GM19240 (cell line): ENCODE results near the gene PPP1R9B.

Experiments
- DNase-seq: peaks from one replicate; pipeline ENCODE4 v3.0.0; 2011; ENCODE audit warnings: low spot score; ENCODE audit not compliant: insufficient read length

The PPP1R9B gene

GRCh38 chr17:50157891-50158290 lies 7.4 kb upstream of the PPP1R9B start:
- DNase-seq, result no peak

GRCh38 chr17:50155115-50155819 lies 4.8 kb upstream of the PPP1R9B start:
- no peak for DNase-seq

- DNase-seq, result no peak
Observed at GRCh38 chr17:50154604-50155003, 4.1 kb upstream of the PPP1R9B start.

GRCh38 chr17:50153650-50154575 lies 3.4 kb upstream of the PPP1R9B start:
- DNase-seq, result no peak

GRCh38 chr17:50152736-50153135 lies 2.3 kb upstream of the PPP1R9B start:
- no peak for DNase-seq

GRCh38 chr17:50151937-50152547 lies 1.6 kb upstream of the PPP1R9B start:
- no peak for DNase-seq

- peak; percentile 87 for DNase-seq
Observed at GRCh38 chr17:50151041-50151936, 812 bp upstream of the PPP1R9B start.

GRCh38 chr17:50149417-50150353 lies 792 bp downstream of the PPP1R9B start:
- no peak for DNase-seq

GRCh38 chr17:50149091-50149416 lies 1.4 kb downstream of the PPP1R9B start:
- no peak for DNase-seq

- no peak for DNase-seq
Observed at GRCh38 chr17:50148226-50149090, 2.0 kb downstream of the PPP1R9B start.

- DNase-seq, result no peak
Observed at GRCh38 chr17:50147841-50148225, 2.6 kb downstream of the PPP1R9B start.

- DNase-seq, result no peak
Observed at GRCh38 chr17:50146927-50147665, 3.4 kb downstream of the PPP1R9B start.

GRCh38 chr17:50146230-50146926 lies 4.1 kb downstream of the PPP1R9B start:
- no peak for DNase-seq

- DNase-seq, result no peak
Observed at GRCh38 chr17:50145532-50146229, 4.8 kb downstream of the PPP1R9B start.

GRCh38 chr17:50144845-50145531 lies 5.5 kb downstream of the PPP1R9B start:
- no peak for DNase-seq

GRCh38 chr17:50144355-50144754 lies 6.1 kb downstream of the PPP1R9B start:
- DNase-seq, result no peak
